Measurements from ENCODE around the gene AURKA.
A peak's percentile ranks its signal among the peaks of the same experiment; 100 is the strongest.
"Not testable (repeated sequence)": the region's sequence is repeated elsewhere in the genome, so short reads cannot be mapped to it uniquely, and the experiment has no call there.

AURKA gene

GRCh38 chr20:56360133-56360907 lies 31.7 kb downstream of the AURKA start:
- DNase-seq, result no peak

DNA sequence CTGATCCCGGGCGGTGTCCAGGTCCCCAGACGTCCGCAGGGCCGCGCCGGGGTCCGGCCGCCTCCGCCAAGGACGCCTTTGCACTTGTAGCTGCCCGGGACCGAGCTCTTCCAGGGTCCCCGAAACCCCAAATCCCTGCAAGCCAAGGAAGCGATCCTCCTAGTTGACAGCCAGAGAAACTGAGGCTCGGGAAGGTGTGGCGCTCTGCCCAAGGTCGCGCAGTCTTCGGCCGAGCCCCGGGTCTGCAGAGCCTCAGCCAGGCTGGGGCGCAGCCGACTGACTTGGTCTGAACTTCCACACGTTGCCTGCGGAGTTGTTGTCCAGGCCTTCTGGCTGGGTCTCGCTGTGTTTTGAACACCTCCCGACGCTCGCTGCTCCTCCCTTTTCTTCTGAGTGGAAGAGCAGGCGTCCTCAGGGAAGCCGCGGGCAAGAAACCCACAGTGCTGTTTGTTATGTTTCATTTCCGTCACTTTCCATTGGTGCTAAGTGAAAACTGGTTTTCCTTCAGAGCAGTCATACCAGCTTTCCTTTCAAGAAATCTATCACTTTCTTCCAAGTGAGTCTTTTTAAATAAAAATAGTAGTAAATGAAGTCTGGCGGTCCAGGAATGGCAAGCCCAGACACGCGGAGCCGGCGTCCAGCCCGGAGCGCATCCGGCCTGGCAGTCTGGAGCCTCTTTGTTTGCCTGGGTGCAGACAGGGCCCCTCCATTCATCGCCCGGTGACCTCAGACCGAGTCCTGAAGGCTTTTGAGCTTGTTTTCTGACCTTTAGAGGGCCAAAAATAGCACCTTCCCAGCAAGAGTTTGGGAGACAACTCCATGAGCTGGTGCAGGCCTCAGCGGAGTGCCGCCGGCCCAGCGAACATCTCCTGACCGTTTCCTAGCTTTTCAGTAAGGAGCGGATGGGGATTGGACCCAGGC lies 32.5 kb downstream of the AURKA start:
- DNase-seq, result peak in 30 of 56 donors; percentile 10 to 56 (median 38)

DNA sequence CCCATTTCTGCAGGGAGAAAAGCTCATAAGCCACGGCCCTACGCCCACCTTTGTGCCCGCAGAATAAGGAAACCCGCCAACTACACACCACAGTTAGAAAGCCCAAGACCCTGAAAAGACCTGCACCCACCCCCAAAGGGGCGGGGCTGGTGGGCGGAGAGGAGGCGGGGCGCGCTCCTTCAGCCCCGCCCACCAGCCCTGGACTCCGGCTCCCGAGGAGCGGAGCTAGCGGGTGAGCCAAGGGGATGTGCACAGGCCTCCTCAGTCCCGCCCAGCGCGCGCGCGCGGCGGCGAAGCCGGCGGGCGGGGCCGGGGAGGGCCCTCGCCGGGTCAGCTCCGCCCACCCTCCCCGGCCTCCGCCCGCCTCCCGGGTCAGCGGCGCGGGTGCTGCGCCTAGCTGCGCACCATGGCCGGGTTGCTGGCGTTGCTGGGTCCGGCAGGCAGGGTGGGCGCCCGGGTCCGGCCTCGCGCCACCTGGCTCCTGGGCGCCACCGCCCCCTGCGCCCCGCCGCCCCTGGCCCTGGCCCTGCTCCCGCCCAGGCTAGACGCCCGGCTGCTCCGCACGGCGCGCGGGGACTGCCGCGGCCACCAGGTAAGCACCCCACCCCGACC lies 33.3 kb downstream of the AURKA start, which contains the start of gene FAM210B:
TSS of gene FAM210B (plus strand) at position 375 of the 612 bp plus-strand sequence. CDS start at position 407, 32 bp downstream.
- DNase-seq, result peak; percentile 26 to 93 (median 82)

DNA sequence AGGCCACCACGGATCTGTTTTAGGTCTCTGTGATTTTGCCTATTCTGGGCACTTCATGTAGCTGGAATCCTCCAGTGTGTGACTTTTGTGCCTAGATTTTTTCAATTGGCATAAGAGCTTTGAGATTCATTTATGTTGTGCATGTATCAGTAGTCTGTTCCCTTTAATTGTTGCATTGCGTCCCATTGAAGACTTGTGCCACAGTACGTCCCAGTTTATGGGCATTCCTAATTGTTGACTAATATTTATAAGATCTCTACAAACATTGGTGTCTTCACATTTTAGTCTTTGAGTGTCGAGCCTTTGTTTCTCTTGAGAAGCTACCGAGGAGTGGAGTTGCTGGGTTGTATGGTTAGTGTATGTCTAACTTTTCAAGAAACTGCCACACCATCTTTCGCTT lies 33.9 kb downstream of the AURKA start:
- no peak for DNase-seq

GRCh38 chr20:56353356-56353755 lies 38.7 kb downstream of the AURKA start:
- peak in 4 of 56 donors; percentile 28 to 44 (median 31) for DNase-seq

DNA sequence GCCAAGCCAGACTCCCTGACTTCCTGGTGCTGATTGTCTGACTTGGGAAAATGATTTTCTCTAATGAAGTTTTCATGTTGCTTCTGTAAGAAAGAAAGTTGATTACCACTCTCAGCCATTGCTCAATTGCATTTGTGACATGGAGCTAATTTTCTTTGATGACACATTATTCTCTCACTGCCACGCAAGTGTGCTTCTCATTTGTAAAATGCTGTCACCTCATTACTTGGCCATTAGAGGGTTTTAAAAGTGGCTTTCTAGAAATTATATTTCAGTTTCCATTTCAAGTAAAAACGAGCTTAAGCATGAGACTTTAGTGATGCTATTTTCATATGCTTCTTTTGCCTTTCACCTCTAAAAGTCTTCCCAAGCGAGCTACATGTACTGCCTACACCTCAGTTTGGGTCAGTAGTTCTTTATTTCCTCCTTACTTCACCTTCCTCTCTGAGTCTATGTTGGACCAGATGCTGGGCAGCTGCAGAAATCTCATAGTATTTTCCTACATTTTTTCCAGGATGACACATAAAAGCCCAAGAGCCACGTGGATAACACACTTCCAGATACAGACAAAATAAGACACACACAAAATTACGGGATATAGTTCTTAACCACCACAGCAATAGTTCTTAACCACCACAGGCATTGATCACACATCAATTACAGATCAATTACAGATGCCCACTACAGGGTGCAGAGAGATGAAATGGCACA lies 39.5 kb downstream of the AURKA start:
- DNase-seq, result no peak

GRCh38 chr20:56350842-56351241 lies 41.2 kb downstream of the AURKA start:
- DNase-seq, result no peak

- DNase-seq, result no peak
These were observed 43.3 kb downstream of the AURKA start for GRCh38 chr20:56348746-56349145.

DNA sequence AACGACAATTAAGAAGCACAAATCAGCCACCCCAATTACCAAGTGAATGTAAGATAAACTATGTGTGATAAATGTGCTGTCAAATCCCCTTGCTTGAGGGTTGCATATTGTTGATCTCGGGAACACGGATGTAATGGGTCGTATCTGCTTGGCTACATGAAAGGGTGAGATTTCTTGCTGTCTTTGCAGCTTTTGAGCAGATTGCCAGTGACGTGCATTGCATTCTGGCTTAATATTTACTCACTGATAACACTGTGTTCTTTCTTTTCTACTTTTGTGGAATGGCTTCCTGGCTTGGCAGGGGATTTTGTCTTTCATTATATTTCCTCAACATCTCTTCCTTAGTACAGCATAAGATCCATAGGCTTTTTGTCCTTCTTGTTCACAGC lies 43.7 kb downstream of the AURKA start:
- no peak for DNase-seq

- DNase-seq, result no peak
These were observed 44.2 kb downstream of the AURKA start for GRCh38 chr20:56347628-56348304.

DNA sequence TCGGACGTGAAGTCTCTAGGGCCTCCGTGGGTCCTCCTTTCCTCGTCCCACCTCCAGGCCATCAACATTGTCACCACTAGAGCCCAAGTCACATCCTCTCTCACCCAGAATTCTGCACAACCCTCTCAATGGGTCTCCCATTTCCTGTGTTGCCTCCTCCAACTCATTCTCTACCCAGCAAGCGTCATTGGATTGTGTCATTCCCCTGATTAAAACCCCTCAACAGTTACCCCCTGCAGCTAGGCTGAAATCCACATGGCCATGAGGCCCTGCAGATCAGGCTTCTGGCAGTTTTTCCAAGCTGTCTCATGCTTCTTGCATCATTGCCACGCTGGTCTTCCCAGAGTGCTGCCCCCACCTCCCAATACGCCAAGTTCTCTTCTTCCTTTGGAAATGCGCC lies 46.1 kb downstream of the AURKA start:
- no peak for DNase-seq

DNA sequence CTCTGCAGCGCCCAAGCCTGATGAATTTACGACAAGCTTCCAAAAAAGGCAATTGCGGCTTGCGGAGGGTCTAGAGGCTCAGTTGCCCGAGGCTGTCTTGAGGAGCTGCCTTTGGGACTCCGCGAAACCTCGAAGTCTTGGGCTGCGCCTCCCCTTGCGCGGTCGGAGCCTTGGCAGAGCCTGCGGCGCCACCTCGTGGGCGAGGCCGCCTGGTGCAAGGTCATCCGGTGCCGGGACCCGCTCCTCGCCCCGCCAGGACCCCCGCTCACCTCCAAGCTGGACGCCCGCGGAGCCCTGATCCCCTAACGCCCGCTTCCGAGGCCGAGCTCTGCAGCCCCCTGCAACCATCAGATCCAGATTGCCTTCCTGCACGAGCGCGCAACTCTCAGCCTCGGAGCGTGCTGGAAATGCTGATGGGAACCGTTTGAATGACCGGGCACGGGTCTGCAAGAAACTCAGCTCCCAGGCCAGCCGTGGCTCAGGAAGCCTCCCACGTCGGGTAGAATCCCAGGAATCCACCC lies 48.1 kb downstream of the AURKA start:
- peak in 35 of 56 donors; percentile 3 to 70 (median 23) for DNase-seq

DNA sequence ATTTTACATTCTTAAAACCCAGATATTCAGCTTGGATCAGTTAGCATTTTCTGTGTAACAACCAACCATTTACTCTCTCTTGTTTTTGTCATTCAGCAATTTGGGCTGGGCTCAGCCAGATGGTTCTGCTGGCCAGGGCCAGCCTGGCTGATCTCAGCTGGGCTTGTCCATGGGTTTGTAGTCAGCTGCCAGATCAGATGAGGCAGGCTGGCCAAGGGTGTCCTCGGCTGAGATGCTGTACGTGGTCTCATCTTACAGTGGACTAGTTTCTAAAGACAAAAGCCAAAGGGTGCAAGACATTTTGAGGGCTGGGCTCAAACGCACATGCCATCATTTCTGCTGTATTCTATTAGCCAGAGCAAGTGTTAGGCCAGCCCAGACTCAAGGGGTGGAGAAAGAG lies 49.2 kb downstream of the AURKA start:
- no peak for DNase-seq

GRCh38 chr20:56336709-56337108 lies 55.3 kb downstream of the AURKA start:
- not testable (repeated sequence) for DNase-seq

DNA sequence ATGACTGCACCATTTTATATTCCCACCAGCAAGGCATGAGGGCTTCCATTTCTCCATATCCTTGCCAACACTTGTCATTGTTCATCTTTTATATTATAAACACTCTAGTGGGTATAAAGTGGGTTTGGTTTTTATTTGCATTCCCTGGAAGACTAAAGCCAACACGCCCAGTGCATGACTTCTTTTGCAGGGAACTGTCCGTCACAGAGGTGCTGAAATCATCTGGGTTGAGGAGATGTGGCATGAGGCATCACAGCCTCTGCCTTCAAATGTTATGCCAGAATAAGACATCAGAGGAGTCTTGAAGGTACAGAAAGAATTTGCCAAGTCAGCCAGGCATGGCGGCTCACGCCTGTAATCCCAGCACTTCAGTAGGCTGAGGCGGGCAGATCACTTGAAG lies 63.2 kb downstream of the AURKA start:
- DNase-seq, result no peak

- no peak for DNase-seq
These were observed 67.2 kb downstream of the AURKA start for GRCh38 chr20:56324806-56325205.

DNA sequence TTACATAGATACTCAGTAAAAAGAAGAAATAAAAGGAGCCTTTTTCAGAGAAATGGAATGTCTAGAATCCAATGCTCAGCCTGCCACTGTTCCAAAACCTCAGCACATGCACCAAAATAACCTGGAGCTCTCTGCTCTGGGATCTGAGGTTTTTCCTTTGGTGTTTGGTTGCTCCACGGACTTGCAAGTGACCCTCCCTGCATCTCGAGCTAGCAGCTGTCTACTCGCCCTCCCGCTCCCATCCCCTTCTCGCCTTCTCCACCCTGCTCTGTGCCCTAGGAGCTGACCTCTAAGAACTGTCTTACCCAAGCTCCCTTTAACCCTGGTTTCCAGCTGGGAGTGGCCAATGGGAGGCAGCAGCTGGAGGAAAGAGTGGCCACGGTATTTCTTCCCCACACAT lies 68.4 kb downstream of the AURKA start:
- DNase-seq, result no peak

- DNase-seq, result no peak
These were observed 68.8 kb downstream of the AURKA start for GRCh38 chr20:56323206-56323605.

GRCh38 chr20:56322681-56323080 lies 69.3 kb downstream of the AURKA start:
- no peak for DNase-seq
